NCI-H2171 (cell line): ENCODE measurements around the gene OR10P1.
"Not testable (repeated sequence)": the region's sequence is repeated elsewhere in the genome, so short reads cannot be mapped to it uniquely, and the experiment has no call there.

Experiments used
- DNase-seq: peaks from one replicate; lab custom pipeline; 2025; lab: John Stamatoyannopoulos, UW

Gene OR10P1, protein sequence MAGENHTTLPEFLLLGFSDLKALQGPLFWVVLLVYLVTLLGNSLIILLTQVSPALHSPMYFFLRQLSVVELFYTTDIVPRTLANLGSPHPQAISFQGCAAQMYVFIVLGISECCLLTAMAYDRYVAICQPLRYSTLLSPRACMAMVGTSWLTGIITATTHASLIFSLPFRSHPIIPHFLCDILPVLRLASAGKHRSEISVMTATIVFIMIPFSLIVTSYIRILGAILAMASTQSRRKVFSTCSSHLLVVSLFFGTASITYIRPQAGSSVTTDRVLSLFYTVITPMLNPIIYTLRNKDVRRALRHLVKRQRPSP

DNA sequence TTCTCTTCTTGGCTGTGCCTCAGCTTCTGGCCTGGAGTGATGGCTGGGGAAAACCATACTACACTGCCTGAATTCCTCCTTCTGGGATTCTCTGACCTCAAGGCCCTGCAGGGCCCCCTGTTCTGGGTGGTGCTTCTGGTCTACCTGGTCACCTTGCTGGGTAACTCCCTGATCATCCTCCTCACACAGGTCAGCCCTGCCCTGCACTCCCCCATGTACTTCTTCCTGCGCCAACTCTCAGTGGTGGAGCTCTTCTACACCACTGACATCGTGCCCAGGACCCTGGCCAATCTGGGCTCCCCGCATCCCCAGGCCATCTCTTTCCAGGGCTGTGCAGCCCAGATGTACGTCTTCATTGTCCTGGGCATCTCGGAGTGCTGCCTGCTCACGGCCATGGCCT, at the start of gene OR10P1:
Gene OR10P1, plus strand, starts transcription at position 40 of the 400 bp plus-strand sequence. Its CDS starts 0 bp downstream, at position 40.
- no peak for DNase-seq

DNA sequence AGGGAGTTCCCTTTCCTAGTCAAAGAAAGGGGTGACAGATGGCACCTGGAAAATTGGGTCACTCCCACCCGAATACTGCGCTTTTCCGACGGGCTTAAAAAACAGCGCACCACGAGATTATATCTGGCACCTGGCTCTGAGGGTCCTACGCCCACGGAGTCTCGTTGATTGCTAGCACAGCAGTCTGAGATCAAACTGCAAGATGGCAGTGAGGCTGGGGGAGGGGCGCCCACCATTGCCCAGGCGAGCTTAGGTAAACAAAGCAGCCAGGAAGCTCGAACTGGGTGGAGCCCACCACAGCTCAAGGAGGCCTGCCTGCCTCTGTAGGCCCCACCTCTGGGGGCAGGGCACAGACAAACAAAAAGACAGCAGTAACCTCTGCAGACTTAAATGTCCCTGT, 46.5 kb upstream of the OR10P1 start:
- not testable (repeated sequence) for DNase-seq

DNA sequence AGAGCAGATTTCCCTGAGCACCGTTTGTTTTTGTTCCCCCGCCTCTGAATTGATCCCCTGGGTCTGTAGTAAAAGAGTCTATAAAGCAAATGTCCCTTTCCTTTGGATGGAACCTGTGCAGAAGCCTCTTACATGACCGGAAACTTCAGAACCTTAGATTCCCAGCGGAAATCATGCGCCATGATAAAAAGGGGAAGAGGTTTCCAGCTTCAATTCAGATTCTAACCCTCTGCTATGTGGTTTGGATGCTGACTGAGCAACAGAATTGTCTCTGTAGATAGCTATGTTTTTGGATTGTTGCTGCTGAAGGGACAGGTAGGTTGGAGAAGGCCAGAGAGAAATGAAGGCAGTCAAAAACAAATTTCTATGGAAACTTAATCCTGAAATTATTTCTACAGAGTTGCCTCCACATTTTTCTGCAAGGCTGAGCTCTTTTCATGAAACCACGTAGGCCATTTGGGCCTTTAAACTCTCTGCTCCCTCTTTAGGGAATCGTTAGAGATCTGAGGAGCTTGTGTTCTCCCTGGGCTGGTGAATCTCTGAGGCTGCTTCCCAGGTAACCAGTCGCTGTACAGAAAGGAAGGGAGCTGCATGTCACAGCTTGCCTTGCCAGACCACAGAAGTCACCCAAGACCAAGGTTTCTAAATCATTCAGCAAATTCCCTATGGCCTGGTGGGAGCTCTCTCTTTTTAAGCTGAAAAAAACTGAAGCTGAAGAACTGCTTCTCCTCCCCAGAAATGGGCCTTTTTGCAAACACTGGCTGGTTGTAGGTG, 28.7 kb upstream of the OR10P1 start:
- no peak for DNase-seq

DNA sequence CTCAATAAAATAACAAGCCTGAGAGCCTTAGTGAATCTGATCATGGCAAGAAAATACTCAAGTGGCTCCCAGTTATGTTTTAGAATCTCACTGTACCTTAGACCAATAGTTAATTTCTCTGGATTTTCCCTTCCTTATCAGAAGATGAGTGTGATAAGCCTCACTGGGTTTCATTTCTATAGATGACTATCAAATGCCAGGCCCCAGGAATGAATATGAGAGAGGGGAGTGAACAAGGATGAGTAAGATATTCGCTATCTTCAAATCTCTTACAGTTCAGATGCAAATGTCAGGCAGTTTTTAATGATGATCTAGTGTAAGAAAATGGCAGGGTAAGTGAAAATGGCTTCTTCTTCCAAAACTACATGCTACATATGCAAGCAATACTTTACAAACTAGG, 26.1 kb upstream of the OR10P1 start:
- no peak for DNase-seq

DNA sequence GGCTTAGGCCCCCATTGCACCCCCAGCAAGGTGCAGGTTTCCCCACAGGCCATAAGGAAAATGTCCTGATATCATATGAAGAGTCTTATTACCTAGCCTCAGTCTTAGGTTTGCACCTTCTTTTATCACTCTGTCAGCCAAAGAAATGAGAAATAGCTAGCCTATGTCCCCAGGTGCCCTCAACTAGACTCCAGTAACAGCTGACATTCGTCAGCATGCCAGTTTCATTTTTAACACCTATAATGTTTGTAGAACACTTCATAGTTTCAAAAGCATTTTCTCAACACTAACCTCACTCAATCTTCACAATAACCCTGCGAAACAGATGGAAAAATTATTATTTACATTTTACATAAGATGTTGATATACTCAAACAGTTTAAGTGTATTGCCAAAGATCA, 24.0 kb upstream of the OR10P1 start:
- DNase-seq = no peak

DNA sequence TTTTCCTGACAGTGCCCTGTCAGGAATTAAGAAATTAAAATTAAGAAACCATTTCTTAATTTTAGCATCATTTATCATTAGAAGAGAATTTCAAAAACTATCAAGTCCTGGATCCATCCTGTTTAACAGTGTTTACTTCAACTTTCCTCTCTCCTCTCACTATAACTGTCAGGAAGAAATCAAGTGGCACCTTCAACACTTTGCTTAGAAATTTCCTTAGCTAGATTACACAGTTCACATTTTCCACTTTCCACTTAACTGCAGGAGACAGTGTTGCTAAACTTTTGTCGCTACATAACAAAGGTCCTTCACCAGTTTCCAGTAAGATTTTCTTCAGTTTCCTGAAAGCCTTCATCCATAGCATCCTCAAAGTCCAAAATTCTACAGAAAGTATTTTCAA, 21.9 kb upstream of the OR10P1 start:
- no peak for DNase-seq

DNA sequence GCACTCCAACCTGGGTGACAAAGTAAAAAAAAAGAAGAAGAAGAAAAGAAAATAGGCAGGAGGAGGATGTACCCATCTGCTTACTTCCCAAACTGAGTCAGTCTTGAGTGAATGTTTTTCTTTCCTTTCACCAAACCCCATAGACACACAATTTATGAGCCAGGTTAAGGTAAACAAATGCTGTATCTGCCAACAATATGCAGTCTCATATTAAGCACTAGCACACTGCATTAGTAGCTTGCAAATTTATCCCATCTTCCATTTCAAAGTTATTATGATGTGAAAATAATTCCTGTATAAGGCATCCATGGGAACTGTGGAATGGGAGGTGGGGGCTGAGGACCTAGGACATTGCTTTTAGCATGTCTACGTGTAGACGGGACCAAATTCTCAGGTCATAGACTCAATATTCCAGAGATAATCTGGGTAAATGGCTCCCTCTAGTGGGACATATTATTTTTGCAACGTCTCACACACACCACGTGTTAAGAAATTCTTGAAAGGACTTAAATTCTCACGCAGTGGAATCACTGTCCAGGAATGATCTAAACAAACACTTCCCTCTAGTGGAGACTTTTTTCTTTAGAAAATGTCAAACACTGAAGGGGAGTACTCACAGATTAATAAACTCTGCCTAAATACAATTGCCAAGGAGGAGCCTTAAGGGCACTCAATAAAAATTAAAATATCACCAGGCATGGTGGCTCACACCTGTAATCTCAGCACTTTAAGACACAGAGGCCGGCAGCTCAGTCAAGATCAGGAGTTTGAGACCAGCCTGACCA, 17.1 kb upstream of the OR10P1 start:
- peak; percentile 71 for DNase-seq

DNA sequence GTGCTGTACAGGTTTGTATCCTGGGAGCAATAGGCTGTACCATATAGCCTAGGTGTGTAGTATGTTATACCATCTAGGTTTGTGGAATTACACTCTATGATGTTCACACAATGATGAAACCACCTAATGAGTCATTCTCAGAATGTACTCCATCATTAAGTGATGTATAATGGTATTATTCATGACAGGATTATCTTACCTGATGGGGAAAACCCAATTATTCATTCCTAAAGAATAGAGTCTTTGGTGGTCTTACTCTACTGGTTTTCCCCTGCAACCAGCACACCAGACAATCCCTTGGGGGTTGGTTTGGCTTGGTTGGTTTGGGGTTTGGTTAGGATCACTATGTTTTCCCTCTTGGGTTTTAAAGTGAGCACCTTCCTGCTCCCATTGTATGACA, 12.6 kb upstream of the OR10P1 start:
- no peak for DNase-seq

DNA sequence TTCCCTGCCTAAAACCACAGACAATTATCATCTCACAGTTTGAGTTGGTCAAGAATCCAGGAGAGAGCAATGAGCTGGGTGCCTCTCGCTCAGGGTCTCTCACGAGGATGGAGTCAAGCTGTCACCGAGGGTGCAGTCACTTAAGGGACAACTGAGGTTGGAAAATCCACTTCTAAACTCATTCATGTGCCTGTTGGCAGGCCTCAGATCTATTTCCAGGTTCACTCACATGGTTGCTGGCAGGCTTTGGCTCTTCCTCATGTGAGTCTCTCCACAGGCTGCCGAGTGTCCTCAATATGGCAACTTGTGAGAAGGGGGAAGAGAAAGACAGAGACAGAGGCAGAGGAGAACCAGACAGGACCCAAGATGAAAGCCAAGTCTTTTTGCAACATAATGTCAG, 10.5 kb upstream of the OR10P1 start:
- no peak for DNase-seq

DNA sequence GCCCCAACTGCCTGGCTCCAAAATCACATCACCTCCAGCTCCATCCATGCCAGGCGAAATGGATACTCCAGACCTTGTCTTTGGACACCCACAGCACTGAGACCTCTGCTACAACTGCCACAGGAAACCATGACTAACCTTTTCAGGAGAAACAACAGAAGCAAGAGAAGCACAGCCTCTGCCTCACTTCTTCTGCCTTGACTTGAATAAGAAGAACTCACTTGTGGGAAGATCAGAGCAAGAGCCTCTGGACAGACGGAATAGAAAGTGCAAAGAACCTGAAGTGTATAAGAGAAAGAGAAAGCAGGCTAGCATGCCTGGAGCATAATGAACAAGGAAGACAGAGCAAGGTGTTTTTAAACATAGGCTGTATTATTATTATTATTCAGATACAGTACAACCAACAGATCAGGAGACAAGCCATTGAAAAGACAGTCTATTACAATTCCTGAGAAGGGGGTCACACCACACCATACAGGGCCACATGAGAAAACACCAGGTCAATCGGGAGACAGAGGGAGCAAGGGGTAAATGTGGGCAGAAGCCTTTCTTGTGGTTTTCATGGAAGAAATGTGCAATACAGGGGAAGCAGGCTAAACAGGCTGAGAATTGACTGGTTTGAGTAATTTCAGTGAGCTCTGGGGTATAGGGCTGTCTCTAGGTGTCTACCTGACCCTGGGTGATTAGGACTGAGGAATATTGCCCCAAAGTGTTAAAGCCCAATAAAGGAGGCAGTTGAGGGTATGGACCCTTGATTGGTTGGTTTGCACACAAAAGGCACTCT, 7.4 kb upstream of the OR10P1 start:
- DNase-seq = no peak

DNA sequence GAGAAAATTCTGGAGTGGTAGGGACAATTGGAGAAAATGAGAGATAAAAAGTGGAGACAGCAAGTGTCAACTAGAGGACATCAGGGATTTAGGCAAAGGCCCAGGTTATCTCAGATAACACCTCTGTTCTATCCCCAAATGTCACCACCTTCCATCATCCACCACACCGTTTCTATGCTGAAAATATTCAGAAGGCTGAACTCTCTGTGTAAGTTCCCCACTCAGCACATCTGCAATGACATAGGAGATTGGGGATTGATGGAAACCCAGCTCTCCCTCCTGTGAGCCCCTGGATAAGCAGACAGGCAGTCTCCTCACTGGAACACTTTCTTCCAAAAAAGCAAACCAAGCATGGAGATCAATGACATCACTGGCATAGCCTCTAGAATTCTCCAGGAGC, 5.6 kb upstream of the OR10P1 start:
- DNase-seq = no peak

DNA sequence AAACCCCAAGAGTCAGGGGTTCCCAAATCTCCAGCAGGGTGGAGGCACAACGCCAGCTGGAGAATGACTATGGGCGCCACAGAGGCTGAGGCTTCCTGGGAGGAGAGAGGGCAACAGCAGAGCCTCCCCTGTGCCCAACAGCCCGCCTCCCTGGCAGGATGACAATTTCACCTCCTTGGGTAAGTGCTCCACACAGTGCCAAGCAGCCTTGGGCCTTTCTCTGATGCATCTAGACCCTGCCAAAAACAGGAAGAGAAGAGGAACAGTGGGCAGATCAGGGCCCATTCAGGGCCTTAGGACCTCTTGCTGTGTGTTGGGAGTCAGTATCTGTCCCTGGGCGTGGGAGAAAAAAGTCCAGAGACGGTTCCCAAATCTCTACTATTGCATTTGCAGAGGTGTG, 5.0 kb upstream of the OR10P1 start:
- no peak for DNase-seq

DNA sequence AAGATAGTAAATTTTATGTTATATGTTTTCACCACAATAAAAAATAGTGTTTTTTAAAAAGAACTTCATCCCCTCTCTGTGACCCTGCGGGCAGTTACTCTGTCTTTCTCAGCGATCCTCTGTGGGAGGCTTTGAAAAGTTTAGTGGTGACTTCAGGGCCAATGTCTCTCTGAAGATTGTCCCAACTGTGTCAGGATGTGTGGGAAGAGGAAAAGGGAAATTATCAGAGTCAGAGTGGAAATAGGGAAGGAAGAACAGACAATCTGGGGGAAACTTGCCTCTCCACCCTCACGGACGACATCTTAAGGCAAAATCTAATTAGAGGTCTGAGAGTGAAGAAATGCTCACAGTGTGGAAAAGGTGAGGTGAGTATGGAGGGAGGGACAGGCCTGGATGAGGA, 3.5 kb upstream of the OR10P1 start:
- DNase-seq = no peak

DNA sequence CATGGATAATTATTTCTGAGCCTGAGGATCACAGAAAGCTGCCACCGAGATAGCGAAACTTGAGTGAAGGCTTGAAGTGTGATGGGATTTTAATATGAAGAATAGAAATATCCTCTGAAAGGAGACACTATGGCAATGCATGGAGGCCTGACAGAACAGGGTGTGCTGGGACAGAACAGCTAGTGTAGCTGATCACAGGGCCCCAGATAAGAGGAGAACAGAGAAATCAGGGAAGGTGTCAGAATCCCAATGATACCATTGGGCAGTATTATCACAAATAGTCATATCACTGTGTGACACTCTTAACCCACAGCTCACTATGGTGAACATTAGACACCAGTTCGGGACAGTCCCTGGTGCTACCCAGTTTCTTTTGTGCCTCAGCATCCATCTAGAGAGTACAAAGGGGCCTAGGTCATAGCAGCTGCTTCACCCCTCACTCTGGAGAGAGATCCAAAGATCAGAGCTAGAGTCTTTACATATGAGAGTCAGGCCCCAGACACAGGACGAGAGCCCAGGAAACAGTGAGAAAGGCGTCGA, 506 bp upstream of the OR10P1 start:
- no peak for DNase-seq

DNA sequence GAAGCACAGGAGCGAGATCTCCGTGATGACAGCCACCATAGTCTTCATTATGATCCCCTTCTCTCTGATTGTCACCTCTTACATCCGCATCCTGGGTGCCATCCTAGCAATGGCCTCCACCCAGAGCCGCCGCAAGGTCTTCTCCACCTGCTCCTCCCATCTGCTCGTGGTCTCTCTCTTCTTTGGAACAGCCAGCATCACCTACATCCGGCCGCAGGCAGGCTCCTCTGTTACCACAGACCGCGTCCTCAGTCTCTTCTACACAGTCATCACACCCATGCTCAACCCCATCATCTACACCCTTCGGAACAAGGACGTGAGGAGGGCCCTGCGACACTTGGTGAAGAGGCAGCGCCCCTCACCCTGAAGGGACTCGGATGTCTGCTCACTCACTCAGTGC, 775 bp downstream of the OR10P1 start:
- DNase-seq = no peak

DNA sequence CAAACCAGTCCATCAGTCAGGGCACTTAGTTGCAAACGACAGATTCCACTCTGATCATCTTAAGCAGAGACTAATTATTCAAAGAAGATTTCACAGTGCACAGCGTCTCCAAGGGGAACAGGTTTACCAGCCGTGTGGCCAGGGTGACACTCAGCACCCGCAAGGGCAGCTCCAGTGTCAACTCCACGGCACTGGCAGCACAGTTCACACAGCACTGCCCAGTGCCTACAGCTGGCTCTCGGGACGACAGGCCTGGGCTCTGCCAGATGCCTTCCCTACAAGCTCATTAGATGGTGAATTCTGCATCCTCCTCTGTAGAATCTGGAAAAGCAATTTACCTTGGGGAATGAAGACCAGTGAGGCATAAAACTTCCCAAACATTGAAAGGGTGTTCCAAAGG, 4.9 kb downstream of the OR10P1 start:
- DNase-seq = no peak

DNA sequence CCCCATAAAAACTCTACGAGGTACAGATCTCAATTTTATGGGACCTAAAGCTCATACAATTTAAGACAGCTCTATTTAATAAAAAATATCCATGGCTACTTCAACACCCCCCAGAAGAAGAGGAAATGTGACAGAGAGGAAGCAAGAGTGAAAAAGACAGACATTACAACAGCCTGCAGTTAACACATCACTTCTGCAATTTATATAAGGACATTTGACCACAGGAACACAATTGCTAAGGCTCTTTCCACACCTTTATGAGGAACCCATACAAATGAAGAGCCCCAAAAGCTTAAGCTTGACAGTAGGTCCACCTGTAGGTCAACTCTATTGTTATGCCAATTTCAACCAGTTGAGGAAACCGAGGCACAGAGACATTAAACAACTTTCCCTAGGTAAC, 5.6 kb downstream of the OR10P1 start:
- DNase-seq = no peak

DNA sequence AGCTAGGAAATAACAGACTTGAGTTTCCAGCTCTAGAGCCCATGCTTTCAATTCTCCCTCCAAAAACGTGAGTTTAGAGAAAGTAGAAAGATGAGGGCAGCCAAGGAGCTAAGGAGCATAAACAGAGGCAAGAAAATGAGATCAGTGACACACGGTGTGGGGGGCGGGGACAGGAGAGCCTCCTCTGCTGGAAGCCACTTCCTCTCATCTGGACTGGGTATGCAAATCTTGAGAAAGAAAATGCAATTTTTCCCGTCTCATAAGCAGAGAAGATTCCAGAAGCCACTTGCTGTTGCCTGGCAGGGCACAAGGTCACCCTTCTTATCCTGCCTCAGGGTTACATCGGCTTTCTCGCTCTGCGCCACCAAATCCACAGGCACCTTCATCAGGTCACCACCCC, 6.0 kb downstream of the OR10P1 start:
- DNase-seq = no peak

DNA sequence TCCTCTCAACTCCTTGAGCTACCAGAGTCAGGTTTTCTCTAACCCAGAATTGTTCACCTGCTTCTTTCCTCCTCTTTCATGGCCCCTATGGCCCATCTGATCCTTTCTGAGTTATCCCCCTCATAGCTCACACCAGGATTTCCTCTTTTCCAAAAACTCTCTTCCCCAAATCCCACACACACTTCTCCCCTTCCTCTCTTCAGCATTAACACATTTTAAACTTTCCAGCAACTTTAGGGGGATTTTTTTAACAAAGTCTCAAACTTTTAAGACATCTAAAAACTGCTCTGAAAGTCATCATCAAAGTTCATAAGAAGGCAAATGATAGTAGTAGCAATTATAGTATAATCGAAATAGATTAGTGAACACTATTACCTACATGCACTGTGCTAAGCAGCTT, 7.9 kb downstream of the OR10P1 start:
- no peak for DNase-seq

DNA sequence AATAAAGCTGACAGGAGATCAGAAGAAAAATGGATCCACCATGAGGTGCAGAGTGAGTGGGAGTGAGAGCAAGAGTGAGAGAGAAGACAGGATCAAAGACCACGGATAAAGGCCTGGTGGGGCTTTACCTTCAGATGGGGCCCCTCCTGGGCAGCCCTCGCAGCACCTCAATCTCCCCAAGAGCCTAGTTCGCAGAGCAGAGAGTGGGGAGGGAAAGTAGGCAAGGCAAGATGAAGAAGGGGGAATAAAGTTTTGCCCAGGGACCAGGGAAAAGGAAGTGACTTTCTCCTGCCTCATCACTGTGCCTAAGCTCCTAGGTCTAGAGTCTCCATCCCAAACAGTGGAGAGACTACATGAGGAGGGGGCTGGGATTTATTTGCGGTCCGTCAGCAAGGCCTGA, 10.3 kb downstream of the OR10P1 start:
- DNase-seq = no peak

DNA sequence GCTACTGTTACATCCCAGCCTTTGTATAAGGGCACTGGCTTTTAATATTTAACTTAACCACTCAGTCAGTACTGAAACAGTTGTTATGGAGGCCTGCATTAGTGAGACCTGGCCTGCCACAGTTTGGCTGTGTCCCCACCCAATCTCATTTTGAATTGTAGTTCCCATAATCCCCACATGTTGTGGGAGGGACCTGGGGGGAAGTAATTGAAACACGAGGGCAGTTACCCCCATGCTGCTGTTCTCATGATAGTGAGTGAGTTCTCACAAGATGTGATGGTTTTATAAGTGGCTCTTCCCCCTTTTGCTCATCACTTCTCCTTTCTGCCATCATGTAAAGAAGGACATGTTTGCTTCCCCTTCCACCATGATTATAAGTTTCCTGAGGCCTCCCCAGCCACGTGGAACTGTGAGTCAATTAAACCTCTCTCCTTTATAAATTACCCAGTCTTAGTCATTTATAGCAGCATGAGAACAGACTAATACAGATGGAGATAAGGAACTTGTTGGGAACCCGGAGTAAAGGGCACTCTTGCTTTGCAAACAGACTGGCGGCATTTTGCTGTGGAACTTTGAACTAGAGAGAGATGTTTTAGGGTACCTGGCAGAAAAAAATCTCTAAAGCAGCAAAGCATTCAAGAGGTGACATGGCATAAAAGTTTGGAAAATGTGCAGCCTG, 14.1 kb downstream of the OR10P1 start:
- not testable (repeated sequence) for DNase-seq
